NCI-H510A treated with DMSO at 0.1 percent for 48 hours (cell line): ENCODE data around the gene ZC3H18.

ENCODE experiments used
- DNase-seq: peaks from one replicate; lab custom pipeline; 2025; lab: John Stamatoyannopoulos, UW

Gene ZC3H18

GRCh38 chr16:88532434-88533241 is 37.6 kb upstream of the ZC3H18 start:
- no peak for DNase-seq

GRCh38 chr16:88533381-88533917 is 36.8 kb upstream of the ZC3H18 start:
- no peak for DNase-seq

GRCh38 chr16:88533932-88534637 is 36.1 kb upstream of the ZC3H18 start:
- DNase-seq: no peak

- no peak for DNase-seq
Measured at GRCh38 chr16:88534638-88535190, 35.5 kb upstream of the ZC3H18 start.

GRCh38 chr16:88535191-88535856 is 34.9 kb upstream of the ZC3H18 start:
- DNase-seq: no peak

GRCh38 chr16:88535857-88536222 is 34.4 kb upstream of the ZC3H18 start:
- no peak for DNase-seq

- DNase-seq: no peak
Measured at GRCh38 chr16:88536510-88536909, 33.7 kb upstream of the ZC3H18 start.

GRCh38 chr16:88536971-88537751 is 33.0 kb upstream of the ZC3H18 start:
- no peak for DNase-seq

GRCh38 chr16:88537859-88538258 is 32.3 kb upstream of the ZC3H18 start:
- DNase-seq: no peak

GRCh38 chr16:88538366-88539060 is 31.7 kb upstream of the ZC3H18 start:
- no peak for DNase-seq

- DNase-seq: no peak
Measured at GRCh38 chr16:88539261-88539651, 30.9 kb upstream of the ZC3H18 start.

GRCh38 chr16:88539652-88540345 is 30.4 kb upstream of the ZC3H18 start:
- no peak for DNase-seq

- DNase-seq: no peak
Measured at GRCh38 chr16:88540346-88540977, 29.7 kb upstream of the ZC3H18 start.

GRCh38 chr16:88541831-88542616 is 28.2 kb upstream of the ZC3H18 start:
- DNase-seq: no peak

GRCh38 chr16:88543230-88543813 is 26.9 kb upstream of the ZC3H18 start:
- DNase-seq: no peak

GRCh38 chr16:88545781-88546180 is 24.4 kb upstream of the ZC3H18 start:
- DNase-seq: no peak

GRCh38 chr16:88548131-88548874 is 21.9 kb upstream of the ZC3H18 start:
- no peak for DNase-seq

GRCh38 chr16:88548985-88549384 is 21.2 kb upstream of the ZC3H18 start:
- no peak for DNase-seq
